A549 (cell line): ENCODE results near the gene TMEM163. TPM values are rescaled to one million over a fixed set of nuclear protein-coding genes. Genes with fewer than 3 reads are reported as not detected.

Experiments
- ATAC-seq, 2 experiments: fragments of 200-7000 bp in 1 of 2; fragments of >200 bp in 1 of 2; cut with Nextera tagmentation in 1 of 2; cut with Tn5 transposase in 1 of 2; 3 replicates each; pipeline versions ENCODE4 v1.8.0 to v1.9.1; 2018 to 2020; ENCODE audit warnings: mild to moderate bottlenecking in 1 of 2, moderate library complexity in 1 of 2
- CTCF ChIA-PET: fragments of 300-600 bp; sonication (Branson Sonifier 250); formaldehyde crosslinking; extraction: SDS; loops from one replicate; lab custom pipeline; 2021; ENCODE audit warnings: antibody characterized with exemption, inconsistent platforms; lab: Yijun Ruan, JAX
- POLR2A ChIA-PET: fragments of 350-600 bp; formaldehyde crosslinking; extraction: SDS; loops from one replicate; lab custom pipeline; 2021; ENCODE audit warnings: antibody characterized with exemption, inconsistent platforms; lab: Yijun Ruan, JAX
- DNase-seq, 2 experiments: peaks; one replicate each; pipeline versions ENCODE4 v3.0.0 to v3.0.0-alpha.2; 2011 to 2016; ENCODE audit warnings: low read depth in 1 of 2, low spot score in 1 of 2
- FAIRE-seq: peaks from 2 replicates; lab custom pipeline; 2011; peaks lifted over from hg19 to GRCh38; lab: Jason Lieb, UNC
- H3K27ac ChIP-seq, 2 experiments: fragments of >200 bp; sonication (Bioruptor Twin); formaldehyde crosslinking; 3 replicates each; pipeline ENCODE4 v1.5.1; 2016 to 2017
- H3K4me1 ChIP-seq: fragments of >200 bp; sonication (Bioruptor Twin); formaldehyde crosslinking; 3 replicates; pipeline ENCODE4 v1.6.1; 2016
- H3K4me2 ChIP-seq: fragments of >200 bp; sonication (Bioruptor Twin); formaldehyde crosslinking; 3 replicates; pipeline ENCODE4 v1.6.1; 2016
- H3K4me3 ChIP-seq: fragments of >200 bp; sonication (Bioruptor Twin); formaldehyde crosslinking; 3 replicates; pipeline ENCODE4 v1.5.1; 2016
- H3K9me3 ChIP-seq: fragments of >200 bp; sonication (Bioruptor Twin); formaldehyde crosslinking; 3 replicates; pipeline ENCODE4 v1.6.1; 2016
- CHD4 ChIP-seq: fragments of 200-600 bp; sonication (generic); IDR thresholded peaks from 2 replicates; pipeline ENCODE4 v1.6.1; 2016; ENCODE audit warnings: antibody characterized with exemption, mild to moderate bottlenecking, borderline replicate concordance
- EHF ChIP-seq: fragments of 250-450 bp; sonication (Bioruptor Pico); IDR thresholded peaks from 2 replicates; pipeline ENCODE4 v1.5.0; 2020; ENCODE audit warnings: mild to moderate bottlenecking
- HOXB5 ChIP-seq: fragments of 250-450 bp; sonication (Bioruptor Pico); IDR thresholded peaks from 2 replicates; pipeline ENCODE4 v1.5.0; 2020; ENCODE audit warnings: mild to moderate bottlenecking, moderate library complexity
- JUN ChIP-seq, 2 experiments: fragments of >200 bp; sonication (Bioruptor Twin); formaldehyde crosslinking; IDR thresholded peaks; 2 replicates in 1 of 2; 3 replicates in 1 of 2; pipeline ENCODE4 v1.6.1; 2016 to 2017
- KDM1A ChIP-seq: fragments of 200-600 bp; sonication (generic); IDR thresholded peaks from 2 replicates; pipeline ENCODE4 v1.6.1; 2016; ENCODE audit warnings: low read depth, mild to moderate bottlenecking
- MAFK ChIP-seq: fragments of 450-650 bp; IDR thresholded peaks from 2 replicates; pipeline ENCODE4 v1.6.1; 2014; ENCODE audit not compliant: partially characterized antibody
- MYC ChIP-seq: IDR thresholded peaks from 2 replicates; pipeline ENCODE4 v1.6.1; 2012; ENCODE audit warnings: mild to moderate bottlenecking, inconsistent platforms, low read length, improper control_type of control experiment, borderline replicate concordance
- NFE2L2 ChIP-seq: fragments of 150-350 bp; conservative IDR thresholded peaks from 2 replicates; pipeline ENCODE4 v1.6.1; 2014; ENCODE audit warnings: low read length
- NR3C1 ChIP-seq: fragments of >200 bp; sonication (Bioruptor Twin); formaldehyde crosslinking; IDR thresholded peaks from 3 replicates; pipeline ENCODE4 v1.6.1; 2017
- POLR2A ChIP-seq: IDR thresholded peaks from 2 replicates; pipeline ENCODE4 v1.6.1; 2012; ENCODE audit warnings: mild to moderate bottlenecking, low read length
- RARB ChIP-seq: fragments of 250-450 bp; sonication (Bioruptor Pico); IDR thresholded peaks from 2 replicates; pipeline ENCODE4 v1.8.0; 2021; ENCODE audit warnings: mild to moderate bottlenecking, moderate library complexity
- RCOR1 ChIP-seq: fragments of 150-350 bp; IDR thresholded peaks from 2 replicates; pipeline ENCODE4 v1.6.1; 2014; ENCODE audit warnings: antibody characterized with exemption, low read length, low read depth
- RFX5 ChIP-seq: fragments of 450-650 bp; IDR thresholded peaks from 2 replicates; pipeline ENCODE4 v1.7.1; 2014; ENCODE audit warnings: antibody characterized with exemption, mild to moderate bottlenecking, moderate library complexity
- SMC3 ChIP-seq: fragments of >200 bp; sonication (Bioruptor Twin); formaldehyde crosslinking; IDR thresholded peaks from 3 replicates; pipeline ENCODE4 v1.6.1; 2018; ENCODE audit warnings: inconsistent platforms
- ZNF302 ChIP-seq: fragments of 250-450 bp; sonication (Bioruptor Pico); IDR thresholded peaks from 2 replicates; pipeline ENCODE4 v1.9.0; 2021; ENCODE audit warnings: inconsistent platforms, mild to moderate bottlenecking, moderate library complexity
- WGBS: methylation state at CpG from one replicate; pipeline ENCODE4 v1.1.6; 2017; ENCODE audit errors: missing lambda C conversion rate; 5-methylcytosine and 5-hydroxymethylcytosine counted together
- polyA plus RNA-seq, 4 experiments: library from polyadenylated mRNA; depleted of rRNA in 3 of 4; stranded (reverse); fragments of >200 nt; fragmentation: RNase III in 1 of 4; extraction: RNeasy Plus Mini Kit Qiagen cat#74134 plus additional on column Dnase treatment in 1 of 4; gene quantifications; 2 replicates in 3 of 4; 3 replicates in 1 of 4; pipeline ENCODE4 v1.2.3, GENCODE V29; 2011 to 2017
- TF ChIP-seq, protein P1 (sequence below): fragments of 250-450 bp; sonication (Bioruptor Pico); IDR thresholded peaks from 2 replicates; pipeline ENCODE4 v1.5.0; 2020; ENCODE audit warnings: low read depth, mild to moderate bottlenecking, moderate library complexity
- TF ChIP-seq, protein P2 (sequence below): fragments of >200 bp; sonication (Bioruptor Twin); formaldehyde crosslinking; IDR thresholded peaks from 3 replicates; pipeline ENCODE4 v1.5.1; 2016
- TF ChIP-seq, protein P3 (sequence below): fragments of 150-350 bp; IDR thresholded peaks from 2 replicates; pipeline ENCODE4 v1.6.1; 2014; ENCODE audit warnings: low read depth, mild to moderate bottlenecking, low read length
- TF ChIP-seq, protein P4 (sequence below): IDR thresholded peaks from 2 replicates; pipeline ENCODE4 v1.6.1; 2012
- TF ChIP-seq, protein P5 (sequence below): fragments of 250-450 bp; sonication (Bioruptor Pico); IDR thresholded peaks from 2 replicates; pipeline ENCODE4 v1.5.0; 2021; ENCODE audit warnings: mild to moderate bottlenecking, moderate library complexity, borderline replicate concordance

Gene TMEM163
- polyA plus RNA-seq, 2 of the 4 experiments (the other 2 are of a cell fraction): not detected

DNA sequence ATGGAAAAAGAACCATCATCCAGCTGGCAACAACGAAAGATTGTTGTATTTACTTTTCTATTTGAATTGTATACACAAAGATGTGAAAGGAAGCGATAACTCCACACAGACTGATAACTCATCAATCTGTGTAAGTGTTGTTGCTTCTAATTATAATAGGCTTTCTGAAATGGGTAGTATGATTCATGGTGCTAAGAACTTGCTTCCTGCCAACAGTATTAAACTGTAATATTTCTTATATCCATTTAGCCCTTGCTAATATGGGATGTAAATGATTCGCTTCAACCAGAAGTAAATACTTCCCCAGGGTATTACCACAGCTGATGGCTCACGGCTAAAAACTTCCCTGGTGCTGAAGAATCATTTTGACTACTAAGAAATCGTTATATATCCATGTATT lies 70.2 kb downstream of the TMEM163 start:
- 18% methylated on average over 5 of the region's 5 CpGs for WGBS

DNA sequence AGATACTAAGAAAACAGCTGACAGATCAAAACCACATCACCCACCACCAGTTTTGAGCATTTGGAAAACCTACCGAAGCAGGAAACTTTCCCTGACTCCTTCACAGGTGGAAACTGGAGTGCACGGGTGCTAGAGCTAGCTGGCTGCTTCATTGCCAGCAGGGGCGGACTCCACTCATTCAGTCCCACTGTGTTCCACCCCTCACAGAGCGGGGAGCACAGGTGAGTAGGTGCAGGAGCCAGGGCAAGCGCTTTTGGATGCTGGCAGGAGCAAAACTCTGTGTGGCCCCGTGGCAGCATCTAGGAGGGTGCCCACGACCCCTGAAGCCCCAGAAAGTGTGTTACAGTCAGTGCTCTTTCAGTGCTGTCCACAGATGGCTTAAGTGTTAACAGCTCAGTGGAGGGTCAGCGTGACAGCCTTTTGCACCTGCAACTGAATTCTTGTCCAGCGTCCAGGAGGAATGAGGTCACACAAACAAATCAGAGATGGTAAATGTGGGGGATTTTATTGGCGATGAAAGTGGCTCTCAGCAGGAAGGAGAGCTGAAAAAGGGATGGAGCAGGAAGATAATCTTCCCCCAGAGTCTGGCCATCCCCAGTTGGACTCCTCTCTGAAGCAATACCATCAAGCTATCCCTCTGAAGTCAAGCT lies 71.1 kb downstream of the TMEM163 start:
- DNase-seq: no peak
- Histone ChIP-seq H3K4me3 (no peak overlapping the region), H3K9me3 (no peaks in the 10 kb centered on the region), H3K4me1 (no peaks in the 10 kb centered on the region), H3K4me2 (no peak overlapping the region), H3K27ac (no peak overlapping the region)
- ChIA-PET CTCF (no interaction called here), POLR2A (no interaction called here)
- 8% methylated on average over 7 of the region's 10 CpGs for WGBS
- no peak for FAIRE-seq
- ATAC-seq: no peak
- no peak for TF ChIP-seq JUN (IDR thresholded peaks at IDR 0.05)
- no peak for TF ChIP-seq RARB
- no peak for TF ChIP-seq MAFK
- TF ChIP-seq, protein P1, sequence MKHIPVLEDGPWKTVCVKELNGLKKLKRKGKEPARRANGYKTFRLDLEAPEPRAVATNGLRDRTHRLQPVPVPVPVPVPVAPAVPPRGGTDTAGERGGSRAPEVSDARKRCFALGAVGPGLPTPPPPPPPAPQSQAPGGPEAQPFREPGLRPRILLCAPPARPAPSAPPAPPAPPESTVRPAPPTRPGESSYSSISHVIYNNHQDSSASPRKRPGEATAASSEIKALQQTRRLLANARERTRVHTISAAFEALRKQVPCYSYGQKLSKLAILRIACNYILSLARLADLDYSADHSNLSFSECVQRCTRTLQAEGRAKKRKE (CRISPR knock-in tag): no peak
- TF ChIP-seq, protein P2, sequence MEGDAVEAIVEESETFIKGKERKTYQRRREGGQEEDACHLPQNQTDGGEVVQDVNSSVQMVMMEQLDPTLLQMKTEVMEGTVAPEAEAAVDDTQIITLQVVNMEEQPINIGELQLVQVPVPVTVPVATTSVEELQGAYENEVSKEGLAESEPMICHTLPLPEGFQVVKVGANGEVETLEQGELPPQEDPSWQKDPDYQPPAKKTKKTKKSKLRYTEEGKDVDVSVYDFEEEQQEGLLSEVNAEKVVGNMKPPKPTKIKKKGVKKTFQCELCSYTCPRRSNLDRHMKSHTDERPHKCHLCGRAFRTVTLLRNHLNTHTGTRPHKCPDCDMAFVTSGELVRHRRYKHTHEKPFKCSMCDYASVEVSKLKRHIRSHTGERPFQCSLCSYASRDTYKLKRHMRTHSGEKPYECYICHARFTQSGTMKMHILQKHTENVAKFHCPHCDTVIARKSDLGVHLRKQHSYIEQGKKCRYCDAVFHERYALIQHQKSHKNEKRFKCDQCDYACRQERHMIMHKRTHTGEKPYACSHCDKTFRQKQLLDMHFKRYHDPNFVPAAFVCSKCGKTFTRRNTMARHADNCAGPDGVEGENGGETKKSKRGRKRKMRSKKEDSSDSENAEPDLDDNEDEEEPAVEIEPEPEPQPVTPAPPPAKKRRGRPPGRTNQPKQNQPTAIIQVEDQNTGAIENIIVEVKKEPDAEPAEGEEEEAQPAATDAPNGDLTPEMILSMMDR: no peak
- no peak for TF ChIP-seq RCOR1
- no peak for TF ChIP-seq RFX5
- TF ChIP-seq SMC3: no peak
- no peak for TF ChIP-seq MYC
- TF ChIP-seq, protein P3, sequence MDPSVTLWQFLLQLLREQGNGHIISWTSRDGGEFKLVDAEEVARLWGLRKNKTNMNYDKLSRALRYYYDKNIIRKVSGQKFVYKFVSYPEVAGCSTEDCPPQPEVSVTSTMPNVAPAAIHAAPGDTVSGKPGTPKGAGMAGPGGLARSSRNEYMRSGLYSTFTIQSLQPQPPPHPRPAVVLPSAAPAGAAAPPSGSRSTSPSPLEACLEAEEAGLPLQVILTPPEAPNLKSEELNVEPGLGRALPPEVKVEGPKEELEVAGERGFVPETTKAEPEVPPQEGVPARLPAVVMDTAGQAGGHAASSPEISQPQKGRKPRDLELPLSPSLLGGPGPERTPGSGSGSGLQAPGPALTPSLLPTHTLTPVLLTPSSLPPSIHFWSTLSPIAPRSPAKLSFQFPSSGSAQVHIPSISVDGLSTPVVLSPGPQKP: no peak
- TF ChIP-seq, protein P4, sequence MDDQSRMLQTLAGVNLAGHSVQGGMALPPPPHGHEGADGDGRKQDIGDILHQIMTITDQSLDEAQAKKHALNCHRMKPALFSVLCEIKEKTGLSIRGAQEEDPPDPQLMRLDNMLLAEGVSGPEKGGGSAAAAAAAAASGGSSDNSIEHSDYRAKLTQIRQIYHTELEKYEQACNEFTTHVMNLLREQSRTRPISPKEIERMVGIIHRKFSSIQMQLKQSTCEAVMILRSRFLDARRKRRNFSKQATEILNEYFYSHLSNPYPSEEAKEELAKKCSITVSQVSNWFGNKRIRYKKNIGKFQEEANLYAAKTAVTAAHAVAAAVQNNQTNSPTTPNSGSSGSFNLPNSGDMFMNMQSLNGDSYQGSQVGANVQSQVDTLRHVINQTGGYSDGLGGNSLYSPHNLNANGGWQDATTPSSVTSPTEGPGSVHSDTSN: no peak
- TF ChIP-seq CHD4: no peak
- no peak for TF ChIP-seq ZNF302 (CRISPR knock-in tag)
- no peak for TF ChIP-seq KDM1A
- TF ChIP-seq POLR2A: no peak
- no peak for TF ChIP-seq NR3C1
- TF ChIP-seq EHF (CRISPR knock-in tag): no peak

More for the DNA sequence above, 70.2 kb downstream of the TMEM163 start:
- POLR2A ChIA-PET: no interaction called here
- CTCF ChIA-PET: no interaction called here
- Histone ChIP-seq H3K27ac (no peak overlapping the region), H3K4me2 (no peak overlapping the region), H3K4me1 (no peaks in the 10 kb centered on the region), H3K4me3 (no peak overlapping the region), H3K9me3 (no peaks in the 10 kb centered on the region)
- ATAC-seq: no peak
- FAIRE-seq: no peak
- no peak for DNase-seq
- TF ChIP-seq NFE2L2 (no peak), MAFK (no peak), NR3C1 (no peak), HOXB5 (CRISPR knock-in tag) (no peak), EHF (CRISPR knock-in tag) (no peak)
- TF ChIP-seq, protein P5, sequence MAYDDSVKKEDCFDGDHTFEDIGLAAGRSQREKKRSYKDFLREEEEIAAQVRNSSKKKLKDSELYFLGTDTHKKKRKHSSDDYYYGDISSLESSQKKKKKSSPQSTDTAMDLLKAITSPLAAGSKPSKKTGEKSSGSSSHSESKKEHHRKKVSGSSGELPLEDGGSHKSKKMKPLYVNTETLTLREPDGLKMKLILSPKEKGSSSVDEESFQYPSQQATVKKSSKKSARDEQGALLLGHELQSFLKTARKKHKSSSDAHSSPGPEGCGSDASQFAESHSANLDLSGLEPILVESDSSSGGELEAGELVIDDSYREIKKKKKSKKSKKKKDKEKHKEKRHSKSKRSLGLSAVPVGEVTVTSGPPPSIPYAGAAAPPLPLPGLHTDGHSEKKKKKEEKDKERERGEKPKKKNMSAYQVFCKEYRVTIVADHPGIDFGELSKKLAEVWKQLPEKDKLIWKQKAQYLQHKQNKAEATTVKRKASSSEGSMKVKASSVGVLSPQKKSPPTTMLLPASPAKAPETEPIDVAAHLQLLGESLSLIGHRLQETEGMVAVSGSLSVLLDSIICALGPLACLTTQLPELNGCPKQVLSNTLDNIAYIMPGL: no peak
